ENCODE results near the gene HOXA11. TPM values are rescaled to one million over a fixed set of nuclear protein-coding genes. Genes with fewer than 3 reads are reported as not detected.

Gene HOXA11
- total and polyA plus RNA-seq, 10 of the 15 experiments (the other 5 are each of a cell fraction or from before 2014, with no cell fraction given) = not detected

GRCh38 chr7:27215356-27215755 lies 30.3 kb upstream of the HOXA11 start:
- intact Hi-C loops (cut with micrococcal nuclease; ENCODE audit: unreplicated experiment) (no loop called here), in situ Hi-C loops (cut with MboI) (no loop called here)
- TF ChIP-seq ZNF687 (IDR thresholded peaks at IDR 0.05) (no peak), SUZ12 (IDR thresholded peaks at IDR 0.05; ENCODE audit: unreplicated experiment) (no peak)
- no peak overlapping the region for H3K9ac ChIP-seq (ENCODE audit: control insufficient read depth, insufficient read depth, low read length)
- peaks cover 3 to 13% of the 10 kb centered on the region in 2 experiments for H3K27me3 ChIP-seq (replicated peaks in 1 of 2; ENCODE audit: control insufficient read depth in 2 of 2, insufficient read depth in 2 of 2, low read length in 1 of 2)
- no peaks in the 10 kb centered on the region for H3K9me3 ChIP-seq (replicated peaks; ENCODE audit: control insufficient read depth, insufficient read depth, low read length)
- no peak overlapping the region for H2AFZ ChIP-seq (ENCODE audit: control insufficient read depth, low read depth, low read length)
- no peak overlapping the region for H3K4me2 ChIP-seq (ENCODE audit: control insufficient read depth, insufficient read depth)
- no peak overlapping the region for H3K27ac ChIP-seq (ENCODE audit: control insufficient read depth, insufficient read depth)
- no TSS peak for BruUV-seq (replicated peaks)
- ChIA-PET POLR2A (no interaction called here), RAD21 (ENCODE audit: unreplicated experiment) (no interaction called here), CTCF (no interaction called here), SMC1A (ENCODE audit: uncharacterized antibody, unreplicated experiment) (interaction anchor here (0.6 kb wide), 1 partner anchor 361 kb away, joined by 3 read pairs; no protein-coding TSS in a partner anchor)
- FAIRE-seq (no peak), DNase-seq (ENCODE audit: low read depth, low spot score) (no peak), ATAC-seq (no peak)
- 3% methylated on average over 2 of the region's 2 CpGs for WGBS (ENCODE audit: insufficient coverage, insufficient replicate concordance, low lambda C conversion rate, missing lambda C conversion rate)
- no peaks in the 10 kb centered on the region for H3K4me1 ChIP-seq (ENCODE audit: control insufficient read depth, insufficient read depth, low read length)
- H3K79me2 ChIP-seq (ENCODE audit: control insufficient read depth, insufficient read depth, low read length) = no peaks in the 10 kb centered on the region
- no peaks in the 10 kb centered on the region; the same call in 1 of the 2 replicates for H4K20me1 ChIP-seq (ENCODE audit: control insufficient read depth, insufficient read depth)
- no peak overlapping the region for H3K4me3 ChIP-seq
- H3K36me3 ChIP-seq (ENCODE audit: control insufficient read depth in 2 of 2, insufficient read depth in 2 of 2, low read length in 1 of 2) = no peaks in the 10 kb centered on the region
